OCI-LY3 (cell line): ENCODE results near the gene DCTN2.

ENCODE experiments used
- H2AFZ ChIP-seq: fragments of 200-600, 300-600 bp; shearing (Covaris generic); 2 replicates; pipeline ENCODE4 v1.6.0; 2014; ENCODE audit warnings: antibody characterized with exemption, low read depth, low read length
- H3K27ac ChIP-seq: fragments of 200-600, 300-600 bp; sonication (generic); 2 replicates; pipeline ENCODE4 v1.5.1; 2014; ENCODE audit warnings: mild to moderate bottlenecking, low read length, moderate library complexity, mixed read lengths
- H3K27me3 ChIP-seq: fragments of 200-600, 300-600 bp; sonication (generic); 2 replicates; pipeline ENCODE4 v1.6.1; 2014; ENCODE audit warnings: low read depth, low read length, mixed read lengths
- H3K36me3 ChIP-seq: fragments of 200-600, 300-600 bp; sonication (generic); replicated peaks from 2 replicates; pipeline ENCODE3; 2014; ENCODE audit warnings: low read depth, low read length, mixed read lengths
- H3K4me1 ChIP-seq: fragments of 300-600, 200-600 bp; sonication (generic); 2 replicates; pipeline ENCODE4 v1.6.1; 2014; ENCODE audit warnings: low read length, mixed read lengths
- H3K4me2 ChIP-seq: fragments of 200-600, 300-600 bp; sonication (generic); 2 replicates; pipeline ENCODE4 v1.6.1; 2014; ENCODE audit warnings: low read length, mixed read lengths
- H3K4me3 ChIP-seq: fragments of 300-600, 200-600 bp; sonication (generic); 2 replicates; pipeline ENCODE4 v1.5.1; 2014; ENCODE audit warnings: antibody characterized with exemption, mild to moderate bottlenecking, low read length, moderate library complexity
- H3K79me2 ChIP-seq: fragments of 300-600, 200-600 bp; shearing (Covaris generic); 2 replicates; pipeline ENCODE4 v1.6.1; 2014; ENCODE audit warnings: mild to moderate bottlenecking, low read length, mixed read lengths
- H3K9ac ChIP-seq: fragments of 300-600, 200-600 bp; shearing (Covaris generic); 2 replicates; pipeline ENCODE4 v1.6.0; 2014; ENCODE audit warnings: mild to moderate bottlenecking, low read length, moderate library complexity
- H3K9me3 ChIP-seq: fragments of 200-600, 300-600 bp; shearing (Covaris generic); 2 replicates; pipeline ENCODE4 v1.6.1; 2014; ENCODE audit warnings: low read length, mixed read lengths; ENCODE audit not compliant: insufficient read depth
- H4K20me1 ChIP-seq: fragments of 200-600, 300-600 bp; sonication (generic); 2 replicates; pipeline ENCODE4 v1.6.1; 2016; ENCODE audit warnings: low read length, mixed read lengths; ENCODE audit not compliant: insufficient read depth
- CTCF ChIP-seq: fragments of 200-600, 300-600 bp; sonication (generic); IDR thresholded peaks from 2 replicates; pipeline ENCODE4 v1.5.1; 2014; ENCODE audit warnings: antibody characterized with exemption, low read length, low read depth
- EZH2phosphoT487 ChIP-seq: fragments of 200-600 bp; shearing (Covaris generic); IDR thresholded peaks from 2 replicates; pipeline ENCODE4 v1.6.1; 2018; ENCODE audit warnings: antibody characterized with exemption, mixed run types, low read depth

Gene DCTN2

GRCh38 chr12:57579677-57580465, 32.9 kb upstream of the DCTN2 start:
- Histone ChIP-seq H3K27ac (no peak overlapping the region), H2AFZ (no peak overlapping the region), H3K9me3 (no peaks in the 10 kb centered on the region), H4K20me1 (no peaks in the 10 kb centered on the region), H3K4me2 (no peak overlapping the region), H3K4me1 (peaks cover 4% of the 10 kb centered on the region; the same call in 1 of the 2 replicates), H3K9ac (no peak overlapping the region), H3K36me3 (no peaks in the 10 kb centered on the region), H3K4me3 (no peak overlapping the region), H3K79me2 (no peaks in the 10 kb centered on the region), H3K27me3 (peaks cover 11% of the 10 kb centered on the region)
- no peak for TF ChIP-seq CTCF
- no peak for TF ChIP-seq EZH2phosphoT487

GRCh38 chr12:57579011-57579410, 32.0 kb upstream of the DCTN2 start:
- TF ChIP-seq CTCF, result no peak
- TF ChIP-seq EZH2phosphoT487, result no peak
- peaks cover 4% of the 10 kb centered on the region; the same call in 1 of the 2 replicates for H3K4me1 ChIP-seq
- H3K9me3 ChIP-seq, result no peaks in the 10 kb centered on the region
- peaks cover 11% of the 10 kb centered on the region for H3K27me3 ChIP-seq
- no peaks in the 10 kb centered on the region for H3K36me3 ChIP-seq
- H3K4me3 ChIP-seq, result no peak overlapping the region
- H3K79me2 ChIP-seq, result no peaks in the 10 kb centered on the region
- H2AFZ ChIP-seq, result no peak overlapping the region
- no peak overlapping the region for H3K27ac ChIP-seq
- no peak overlapping the region for H3K9ac ChIP-seq
- H4K20me1 ChIP-seq, result no peaks in the 10 kb centered on the region
- H3K4me2 ChIP-seq, result no peak overlapping the region

- Histone ChIP-seq H3K27ac (no peak overlapping the region), H3K9me3 (no peaks in the 10 kb centered on the region), H3K36me3 (no peaks in the 10 kb centered on the region), H3K4me3 (no peak overlapping the region), H4K20me1 (no peaks in the 10 kb centered on the region), H3K27me3 (peaks cover 11% of the 10 kb centered on the region), H2AFZ (no peak overlapping the region), H3K4me2 (no peak overlapping the region), H3K4me1 (peaks cover 4% of the 10 kb centered on the region; the same call in 1 of the 2 replicates), H3K9ac (no peak overlapping the region), H3K79me2 (no peaks in the 10 kb centered on the region)
- TF ChIP-seq CTCF (no peak), EZH2phosphoT487 (no peak)
Measured at GRCh38 chr12:57577981-57578758, 31.2 kb upstream of the DCTN2 start.

GRCh38 chr12:57576613-57577160, 29.7 kb upstream of the DCTN2 start:
- no peaks in the 10 kb centered on the region for H3K9me3 ChIP-seq
- TF ChIP-seq CTCF (no peak), EZH2phosphoT487 (no peak)
- H4K20me1 ChIP-seq, result no peaks in the 10 kb centered on the region
- no peaks in the 10 kb centered on the region for H3K79me2 ChIP-seq
- H3K4me1 ChIP-seq, result no peaks in the 10 kb centered on the region
- peaks cover 3% of the 10 kb centered on the region; the same call in 1 of the 2 replicates for H3K27me3 ChIP-seq
- no peak overlapping the region for H3K4me3 ChIP-seq
- H3K4me2 ChIP-seq, result no peak overlapping the region
- no peak overlapping the region; the same call in 1 of the 2 replicates for H2AFZ ChIP-seq
- no peaks in the 10 kb centered on the region for H3K36me3 ChIP-seq
- H3K9ac ChIP-seq, result no peak overlapping the region
- H3K27ac ChIP-seq, result no peak overlapping the region
